DOHH2 (cell line): Measurements from ENCODE around the gene MYBPH.

Source experiments
- EZH2phosphoT487 ChIP-seq: fragments of 200-600 bp; sonication (generic); IDR thresholded peaks from 2 replicates; pipeline ENCODE4 v1.6.1; 2017; ENCODE audit warnings: borderline replicate concordance, mild to moderate bottlenecking, antibody characterized with exemption, low read length, moderate library complexity, mixed read lengths
- TF ChIP-seq, protein P1 (sequence below): fragments of 200-600 bp; sonication (generic); IDR thresholded peaks from one replicate; pipeline ENCODE4 v1.5.1; 2014; ENCODE audit warnings: antibody characterized with exemption, mild to moderate bottlenecking, low read depth, low read length; ENCODE audit not compliant: poor library complexity, severe bottlenecking

DNA sequence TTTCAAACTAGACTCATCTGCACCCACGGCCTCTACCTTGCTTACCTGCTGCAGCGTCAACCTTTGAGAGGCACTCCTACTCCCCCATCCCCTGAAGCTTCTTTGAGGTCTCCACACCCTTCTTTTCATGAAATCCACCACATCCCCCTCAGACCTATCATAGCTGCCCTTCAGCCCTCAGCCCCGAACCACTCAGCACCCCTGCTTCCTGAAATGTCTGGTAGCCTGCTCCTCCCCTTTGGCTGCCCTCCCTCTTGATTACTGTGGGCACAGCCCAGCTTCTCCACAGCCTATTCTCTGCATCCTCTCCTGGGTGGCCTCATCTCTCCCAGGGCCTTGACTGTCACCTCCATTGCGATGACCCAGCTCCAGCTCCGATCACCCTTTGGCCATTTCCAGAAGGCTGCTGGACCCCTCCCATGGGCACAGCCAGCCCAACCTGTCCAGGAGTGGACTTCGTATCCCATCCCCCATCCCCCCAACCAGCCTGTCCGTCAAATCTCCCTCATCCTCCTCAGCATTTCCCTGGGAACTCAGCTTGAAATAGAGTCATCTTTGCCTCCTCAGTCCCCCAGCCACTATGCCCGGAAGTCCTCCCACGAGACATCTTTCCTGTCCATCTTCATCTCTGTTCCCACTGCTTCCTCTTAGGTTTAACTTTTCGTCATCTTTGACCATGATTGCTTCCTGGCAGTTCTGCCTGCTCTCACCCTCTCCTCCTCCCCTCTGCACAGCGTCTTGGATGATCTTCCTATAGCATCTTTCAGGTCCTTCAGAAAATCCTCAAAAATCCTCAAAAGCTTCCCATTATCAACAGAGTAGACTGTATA lies 54.2 kb downstream of the MYBPH start:
- TF ChIP-seq, protein P1, sequence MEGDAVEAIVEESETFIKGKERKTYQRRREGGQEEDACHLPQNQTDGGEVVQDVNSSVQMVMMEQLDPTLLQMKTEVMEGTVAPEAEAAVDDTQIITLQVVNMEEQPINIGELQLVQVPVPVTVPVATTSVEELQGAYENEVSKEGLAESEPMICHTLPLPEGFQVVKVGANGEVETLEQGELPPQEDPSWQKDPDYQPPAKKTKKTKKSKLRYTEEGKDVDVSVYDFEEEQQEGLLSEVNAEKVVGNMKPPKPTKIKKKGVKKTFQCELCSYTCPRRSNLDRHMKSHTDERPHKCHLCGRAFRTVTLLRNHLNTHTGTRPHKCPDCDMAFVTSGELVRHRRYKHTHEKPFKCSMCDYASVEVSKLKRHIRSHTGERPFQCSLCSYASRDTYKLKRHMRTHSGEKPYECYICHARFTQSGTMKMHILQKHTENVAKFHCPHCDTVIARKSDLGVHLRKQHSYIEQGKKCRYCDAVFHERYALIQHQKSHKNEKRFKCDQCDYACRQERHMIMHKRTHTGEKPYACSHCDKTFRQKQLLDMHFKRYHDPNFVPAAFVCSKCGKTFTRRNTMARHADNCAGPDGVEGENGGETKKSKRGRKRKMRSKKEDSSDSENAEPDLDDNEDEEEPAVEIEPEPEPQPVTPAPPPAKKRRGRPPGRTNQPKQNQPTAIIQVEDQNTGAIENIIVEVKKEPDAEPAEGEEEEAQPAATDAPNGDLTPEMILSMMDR, result no peak
- TF ChIP-seq EZH2phosphoT487, result no peak
